ENCODE measurements around the gene DENND5A.

GRCh38 chr11:9180784-9181183 is 84.4 kb downstream of the DENND5A start:
- no peak for TF ChIP-seq CTCF (IDR thresholded peaks at IDR 0.05)
- TF ChIP-seq EZH2 (IDR thresholded peaks at IDR 0.05; ENCODE audit: borderline replicate concordance, insufficient read depth, low read depth, low read length, poor library complexity, severe bottlenecking), result no peak
